Central memory CD8-positive, alpha-beta T cell (primary cell): ENCODE data around the gene TMEM95.

Source experiments
- ATAC-seq: fragments of 150-1000 bp; cut with Tn5 transposase; replicated peaks from 2 replicates; pipeline ENCODE4 v1.10.0; 2022; ENCODE audit warnings: mild to moderate bottlenecking, moderate FRiP score, moderate number of reproducible peaks; ENCODE audit not compliant: poor library complexity, severe bottlenecking; ENCODE audit errors: extremely low read depth
- DNase-seq, 2 donors: peaks; one replicate each; pipeline ENCODE4 v3.0.0; 2021; ENCODE audit warnings: low spot score in 2 of 2
- H3K27ac Mint-ChIP-seq: one replicate; pipeline ENCODE4 v1.8.0; 2022; ENCODE audit warnings: low read depth, mild to moderate bottlenecking, moderate library complexity, mixed read lengths
- H3K27me3 Mint-ChIP-seq: one replicate; pipeline ENCODE4 v1.8.0; 2022; ENCODE audit warnings: mixed read lengths
- H3K36me3 Mint-ChIP-seq: one replicate; pipeline ENCODE4 v1.8.0; 2022; ENCODE audit warnings: mild to moderate bottlenecking, moderate library complexity, mixed read lengths; ENCODE audit not compliant: insufficient read depth
- H3K4me1 Mint-ChIP-seq: one replicate; pipeline ENCODE4 v1.8.0; 2022; ENCODE audit warnings: mixed read lengths
- H3K4me3 Mint-ChIP-seq: one replicate; pipeline ENCODE4 v1.8.0; 2022; ENCODE audit warnings: mild to moderate bottlenecking, moderate library complexity, mixed read lengths
- H3K9me3 Mint-ChIP-seq: one replicate; pipeline ENCODE4 v1.8.0; 2022; ENCODE audit warnings: mixed read lengths

TMEM95 gene

DNA sequence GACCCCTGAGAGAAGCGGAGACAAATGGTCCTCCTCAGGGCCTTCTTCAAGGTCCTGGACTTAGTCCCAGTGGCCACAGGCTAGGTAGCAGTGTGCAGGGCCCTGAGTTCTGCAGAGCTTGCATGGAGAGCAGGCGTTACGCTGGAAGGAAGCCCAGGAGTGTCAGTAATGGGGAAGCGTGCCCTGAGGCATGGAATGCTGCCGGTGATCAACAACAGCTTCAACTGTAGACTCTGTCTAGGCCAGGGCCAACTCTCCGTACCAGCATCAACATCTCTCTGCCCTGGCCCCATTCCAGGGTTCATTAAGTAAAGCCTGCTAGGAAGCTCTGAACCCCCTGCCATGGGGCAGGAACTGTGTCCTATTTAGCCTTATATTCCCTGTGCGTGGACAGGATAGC lies 25.4 kb downstream of the TMEM95 start:
- Mint-ChIP-seq H3K4me1 (peaks cover 14% of the 10 kb centered on the region), H3K27ac (no peak overlapping the region), H3K27me3 (peaks cover 31% of the 10 kb centered on the region), H3K9me3 (no peaks in the 10 kb centered on the region), H3K36me3 (no peaks in the 10 kb centered on the region), H3K4me3 (no peak overlapping the region)
- DNase-seq (no peak), ATAC-seq (no peak)

DNA sequence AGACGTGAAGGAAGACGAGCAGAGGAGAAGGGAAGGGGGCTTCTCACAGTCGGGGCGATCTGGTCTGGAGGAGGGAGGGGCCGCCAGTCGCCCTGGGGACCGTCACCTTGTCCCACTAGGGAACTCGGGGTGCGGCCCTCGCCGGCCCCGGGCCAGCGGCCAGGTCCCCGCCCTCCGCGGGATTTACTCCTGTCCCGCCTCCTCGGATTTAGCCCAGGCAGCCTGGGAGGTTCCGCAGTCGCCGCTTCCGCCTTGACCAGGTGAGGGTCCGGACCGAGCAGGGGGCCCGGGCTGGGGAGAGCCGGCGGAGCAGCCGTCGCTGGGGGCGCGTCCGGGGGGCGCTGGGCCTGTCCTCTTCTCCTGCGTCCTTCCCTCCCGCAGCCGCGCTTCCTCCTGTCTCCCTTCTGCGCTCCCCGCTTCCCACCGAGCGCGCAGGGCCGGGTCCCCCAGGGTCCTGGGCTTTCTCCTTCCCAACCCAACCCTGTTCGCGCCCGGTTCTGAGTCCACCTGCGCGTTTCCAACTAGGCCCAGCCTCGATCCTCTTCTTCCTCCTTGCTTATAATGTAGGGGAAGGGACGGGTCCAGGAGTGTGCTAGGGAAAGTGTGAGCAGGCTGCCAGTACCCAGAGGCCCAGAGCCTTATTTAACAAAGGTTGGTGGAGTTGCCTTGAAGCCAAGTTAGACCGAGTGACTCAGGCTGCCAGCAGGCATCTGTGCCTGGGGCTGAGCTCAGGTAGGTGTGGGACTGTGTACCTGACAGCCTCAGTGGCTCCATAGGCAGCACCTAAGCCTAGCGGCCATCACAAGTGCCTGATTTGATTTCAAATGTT lies 26.1 kb downstream of the TMEM95 start, which contains the start of gene TNK1:
Gene TNK1 (plus strand): TSS at position 235 of the 829 bp plus-strand sequence. CDS start 1,838 bp downstream, outside the sequence.
- Mint-ChIP-seq H3K9me3 (no peaks in the 10 kb centered on the region), H3K27ac (no peak within 1 kb of the TSS), H3K4me1 (peaks cover 14% of the 10 kb centered on the region), H3K4me3 (no peak within 1 kb of the TSS), H3K36me3 (no peaks in the 10 kb centered on the region), H3K27me3 (peaks cover 31% of the 10 kb centered on the region)
- DNase-seq (no peak), ATAC-seq (no peak)

DNA sequence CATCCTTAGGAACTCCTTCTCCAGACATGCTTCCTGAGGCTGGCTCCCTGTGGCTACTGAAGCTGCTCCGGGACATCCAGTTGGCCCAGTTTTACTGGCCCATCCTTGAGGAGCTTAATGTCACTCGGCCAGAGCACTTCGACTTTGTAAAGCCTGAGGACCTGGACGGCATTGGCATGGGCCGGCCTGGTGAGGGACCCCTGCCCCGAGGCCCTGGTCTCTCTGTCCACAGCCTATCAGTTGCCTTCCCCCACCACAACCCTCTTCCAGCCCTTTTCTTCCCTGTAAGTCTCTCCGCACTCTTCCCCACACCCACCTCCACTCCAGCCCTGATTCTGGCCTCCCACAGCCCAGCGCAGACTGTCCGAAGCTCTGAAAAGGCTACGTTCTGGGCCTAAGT lies 27.9 kb downstream of the TMEM95 start:
- Mint-ChIP-seq H3K27ac (no peak overlapping the region), H3K4me1 (peaks cover 14% of the 10 kb centered on the region), H3K27me3 (peaks cover 31% of the 10 kb centered on the region), H3K9me3 (no peaks in the 10 kb centered on the region), H3K4me3 (peak overlapping the region; percentile 81), H3K36me3 (no peaks in the 10 kb centered on the region)
- ATAC-seq = no peak
- DNase-seq = no peak

DNA sequence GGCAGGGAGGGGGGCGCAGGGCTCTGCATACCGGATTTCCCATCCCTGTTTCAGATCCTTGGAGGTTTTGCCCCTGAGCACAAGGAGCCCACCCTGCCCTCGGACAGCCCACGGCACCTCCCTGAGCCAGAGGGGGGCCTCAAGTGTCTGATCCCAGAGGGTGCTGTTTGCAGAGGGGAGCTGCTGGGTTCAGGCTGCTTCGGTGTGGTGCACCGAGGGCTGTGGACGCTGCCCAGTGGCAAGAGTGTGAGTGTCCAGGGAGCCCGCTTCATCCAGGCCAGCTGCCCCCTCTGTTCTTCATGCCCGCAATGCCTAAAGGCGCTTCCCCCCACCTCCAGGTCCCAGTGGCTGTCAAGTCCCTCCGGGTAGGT lies 28.4 kb downstream of the TMEM95 start:
- Mint-ChIP-seq H3K4me1 (peaks cover 14% of the 10 kb centered on the region), H3K4me3 (peak overlapping the region; percentile 81), H3K27ac (no peak overlapping the region), H3K27me3 (peaks cover 31% of the 10 kb centered on the region), H3K9me3 (no peaks in the 10 kb centered on the region), H3K36me3 (peaks cover under 1% of the 10 kb centered on the region)
- DNase-seq (no peak), ATAC-seq (no peak)

DNA sequence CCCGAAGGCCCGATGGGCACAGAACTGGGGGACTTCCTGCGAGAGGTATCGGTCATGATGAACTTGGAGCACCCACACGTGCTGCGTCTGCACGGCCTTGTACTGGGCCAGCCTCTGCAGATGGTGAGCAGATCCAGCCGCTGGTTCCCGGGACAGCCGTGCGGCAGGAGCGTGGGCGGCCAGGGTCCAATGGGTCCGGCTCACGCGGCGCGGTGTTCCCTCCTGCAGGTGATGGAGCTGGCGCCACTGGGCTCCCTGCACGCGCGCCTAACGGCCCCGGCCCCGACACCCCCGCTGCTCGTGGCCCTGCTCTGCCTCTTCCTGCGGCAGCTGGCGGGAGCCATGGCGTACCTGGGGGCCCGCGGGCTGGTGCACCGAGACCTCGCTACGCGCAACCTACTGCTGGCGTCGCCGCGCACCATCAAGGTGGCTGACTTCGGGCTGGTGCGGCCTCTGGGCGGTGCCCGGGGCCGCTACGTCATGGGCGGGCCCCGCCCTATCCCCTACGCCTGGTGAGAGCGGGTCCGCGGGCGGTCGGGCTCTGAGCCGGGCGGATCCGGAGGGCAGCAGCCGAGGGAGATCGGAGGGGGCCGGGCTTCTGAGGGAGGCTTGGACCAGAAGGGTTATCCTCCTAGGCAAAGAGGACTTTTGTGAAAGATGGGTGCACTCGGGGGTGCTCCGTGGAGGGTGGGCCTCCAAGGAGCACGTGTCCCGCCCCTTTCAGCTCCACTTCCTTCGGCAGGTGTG lies 29.0 kb downstream of the TMEM95 start:
- peak overlapping the region; percentile 81 for H3K4me3 Mint-ChIP-seq
- H3K27me3 Mint-ChIP-seq = peaks cover 29% of the 10 kb centered on the region

DNA sequence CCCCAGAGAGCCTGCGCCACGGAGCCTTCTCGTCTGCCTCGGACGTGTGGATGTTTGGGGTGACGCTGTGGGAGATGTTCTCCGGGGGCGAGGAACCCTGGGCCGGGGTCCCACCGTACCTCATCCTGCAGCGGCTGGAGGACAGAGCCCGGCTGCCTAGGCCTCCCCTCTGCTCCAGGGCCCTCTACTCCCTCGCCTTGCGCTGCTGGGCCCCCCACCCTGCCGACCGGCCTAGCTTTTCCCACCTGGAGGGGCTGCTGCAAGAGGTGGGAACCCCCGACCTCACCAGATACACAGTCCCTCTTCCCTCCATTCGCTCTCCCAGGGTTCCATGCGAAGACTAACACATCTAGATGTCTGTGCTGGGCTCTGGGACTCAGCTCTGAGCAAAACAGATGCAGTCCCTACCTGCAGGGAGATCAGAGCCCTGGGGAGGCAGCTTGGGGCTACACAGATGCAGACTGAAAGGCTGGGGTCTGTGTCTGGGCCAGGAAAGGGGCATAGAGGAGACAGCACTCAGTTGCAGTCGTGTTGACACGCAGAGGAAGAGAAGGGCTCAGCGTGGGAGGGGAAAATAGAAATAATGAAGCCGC lies 29.6 kb downstream of the TMEM95 start:
- Mint-ChIP-seq H3K36me3 (peaks cover 2% of the 10 kb centered on the region), H3K27ac (peak overlapping the region; percentile 92), H3K4me3 (peak overlapping the region; percentile 81), H3K4me1 (peaks cover 15% of the 10 kb centered on the region), H3K27me3 (peaks cover 22% of the 10 kb centered on the region), H3K9me3 (no peaks in the 10 kb centered on the region)
- DNase-seq (no peak), ATAC-seq (no peak)

More for the DNA sequence above, 29.0 kb downstream of the TMEM95 start:
- ATAC-seq = peak; percentile 96
- H3K9me3 Mint-ChIP-seq = no peaks in the 10 kb centered on the region
- H3K4me1 Mint-ChIP-seq = peaks cover 14% of the 10 kb centered on the region
- DNase-seq = peak; percentile 65 to 69
- peaks cover 2% of the 10 kb centered on the region for H3K36me3 Mint-ChIP-seq
- H3K27ac Mint-ChIP-seq = peak overlapping the region; percentile 92

DNA sequence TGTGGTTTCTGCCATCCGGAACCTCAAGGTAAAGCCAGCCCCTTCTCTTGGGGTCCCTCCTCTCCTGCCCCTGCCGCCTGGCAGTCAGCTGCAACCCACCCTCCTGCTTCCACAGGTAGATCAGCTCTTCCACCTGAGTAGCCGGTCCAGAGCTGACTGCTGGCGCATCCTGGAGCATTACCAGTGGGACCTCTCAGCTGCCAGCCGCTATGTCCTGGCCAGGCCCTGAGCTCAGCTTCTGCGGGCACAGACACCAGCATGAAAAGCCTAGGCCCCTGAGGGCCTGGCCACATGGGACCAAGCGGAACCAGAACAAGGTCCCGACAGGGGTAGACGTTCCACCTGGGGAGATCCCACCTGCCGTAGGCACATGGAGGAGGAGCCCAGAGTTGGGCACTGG lies 33.9 kb downstream of the TMEM95 start:
- no peaks in the 10 kb centered on the region for H3K9me3 Mint-ChIP-seq
- no peak for DNase-seq
- no peak overlapping the region for H3K27ac Mint-ChIP-seq
- H3K36me3 Mint-ChIP-seq = peaks cover 14% of the 10 kb centered on the region
- no peak overlapping the region for H3K4me3 Mint-ChIP-seq
- H3K4me1 Mint-ChIP-seq = peaks cover 26% of the 10 kb centered on the region
- ATAC-seq = no peak
- no peaks in the 10 kb centered on the region for H3K27me3 Mint-ChIP-seq

DNA sequence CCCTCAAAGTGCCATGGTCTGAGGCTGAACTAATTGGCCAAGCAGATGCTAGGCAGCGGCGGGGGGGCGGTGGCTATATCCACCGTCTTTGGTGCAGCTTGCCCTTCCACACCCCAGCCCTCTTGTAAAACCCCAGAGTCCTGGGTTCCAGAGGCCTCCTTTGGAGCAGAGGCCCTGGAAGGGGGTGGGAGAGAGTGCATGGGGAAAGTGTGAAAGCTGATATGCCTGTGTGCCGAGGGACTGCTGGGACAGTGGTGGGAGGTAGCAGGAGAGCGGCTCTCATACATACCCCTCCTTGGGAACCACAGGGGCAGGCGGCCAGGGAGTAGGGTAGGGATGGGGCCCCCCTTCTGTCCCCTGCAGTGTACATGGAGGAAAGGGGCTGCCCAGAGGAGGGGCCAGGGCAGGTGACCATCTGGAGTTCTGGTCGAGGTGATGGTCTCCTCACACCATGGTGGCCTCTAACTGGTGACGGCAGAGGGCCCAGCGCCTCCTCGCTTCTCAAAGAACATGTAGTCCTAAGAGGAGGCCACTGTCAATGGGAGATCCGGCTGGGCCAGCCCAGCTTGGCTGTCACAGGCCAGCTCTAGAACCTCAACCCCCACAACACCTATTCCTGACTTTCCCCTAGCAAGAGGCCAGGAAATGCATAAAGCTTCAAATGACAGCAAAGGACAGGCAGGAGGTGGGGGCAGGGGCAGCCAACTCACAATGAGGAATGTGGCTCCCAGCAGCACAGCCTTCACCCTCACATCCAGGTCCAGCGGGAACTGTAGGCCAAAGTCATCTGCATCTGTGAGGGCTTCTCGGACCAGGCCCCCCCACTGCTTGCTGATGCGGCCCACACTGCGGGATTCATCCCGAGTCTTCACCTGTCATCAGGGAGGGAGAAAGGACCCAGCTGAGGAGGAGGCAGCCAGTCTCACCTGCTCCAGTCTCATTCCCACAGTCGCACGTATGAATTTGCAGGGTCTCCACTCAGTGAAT lies 35.3 kb downstream of the TMEM95 start:
- DNase-seq (no peak), ATAC-seq (no peak)
- Mint-ChIP-seq H3K27me3 (no peaks in the 10 kb centered on the region), H3K9me3 (no peaks in the 10 kb centered on the region), H3K4me1 (peaks cover 24% of the 10 kb centered on the region), H3K36me3 (peaks cover 16% of the 10 kb centered on the region), H3K27ac (no peak overlapping the region), H3K4me3 (no peak overlapping the region)

DNA sequence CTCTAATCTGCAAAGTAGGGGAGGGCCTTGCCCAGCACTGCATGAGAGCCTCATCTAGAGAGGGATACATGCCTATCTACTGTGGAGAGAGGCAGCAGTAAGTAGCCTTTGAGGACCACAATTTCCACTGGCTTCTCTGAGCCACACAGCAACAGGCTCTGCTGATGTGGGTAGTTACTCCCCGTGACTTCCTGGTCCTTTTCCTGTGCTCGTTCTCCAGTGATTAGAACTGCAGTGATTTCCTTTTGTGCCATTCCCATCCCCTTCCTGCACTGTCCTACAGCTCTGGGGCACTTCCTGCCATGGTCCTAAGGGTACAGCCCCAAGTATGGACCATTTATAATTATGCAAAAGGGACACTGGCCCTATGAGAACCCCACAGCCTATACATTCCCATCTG lies 36.4 kb downstream of the TMEM95 start:
- no peak overlapping the region for H3K27ac Mint-ChIP-seq
- peaks cover 16% of the 10 kb centered on the region for H3K36me3 Mint-ChIP-seq
- H3K9me3 Mint-ChIP-seq = no peaks in the 10 kb centered on the region
- H3K4me3 Mint-ChIP-seq = no peak overlapping the region
- no peaks in the 10 kb centered on the region for H3K27me3 Mint-ChIP-seq
- ATAC-seq (no peak), DNase-seq (no peak)
- peaks cover 30% of the 10 kb centered on the region for H3K4me1 Mint-ChIP-seq

DNA sequence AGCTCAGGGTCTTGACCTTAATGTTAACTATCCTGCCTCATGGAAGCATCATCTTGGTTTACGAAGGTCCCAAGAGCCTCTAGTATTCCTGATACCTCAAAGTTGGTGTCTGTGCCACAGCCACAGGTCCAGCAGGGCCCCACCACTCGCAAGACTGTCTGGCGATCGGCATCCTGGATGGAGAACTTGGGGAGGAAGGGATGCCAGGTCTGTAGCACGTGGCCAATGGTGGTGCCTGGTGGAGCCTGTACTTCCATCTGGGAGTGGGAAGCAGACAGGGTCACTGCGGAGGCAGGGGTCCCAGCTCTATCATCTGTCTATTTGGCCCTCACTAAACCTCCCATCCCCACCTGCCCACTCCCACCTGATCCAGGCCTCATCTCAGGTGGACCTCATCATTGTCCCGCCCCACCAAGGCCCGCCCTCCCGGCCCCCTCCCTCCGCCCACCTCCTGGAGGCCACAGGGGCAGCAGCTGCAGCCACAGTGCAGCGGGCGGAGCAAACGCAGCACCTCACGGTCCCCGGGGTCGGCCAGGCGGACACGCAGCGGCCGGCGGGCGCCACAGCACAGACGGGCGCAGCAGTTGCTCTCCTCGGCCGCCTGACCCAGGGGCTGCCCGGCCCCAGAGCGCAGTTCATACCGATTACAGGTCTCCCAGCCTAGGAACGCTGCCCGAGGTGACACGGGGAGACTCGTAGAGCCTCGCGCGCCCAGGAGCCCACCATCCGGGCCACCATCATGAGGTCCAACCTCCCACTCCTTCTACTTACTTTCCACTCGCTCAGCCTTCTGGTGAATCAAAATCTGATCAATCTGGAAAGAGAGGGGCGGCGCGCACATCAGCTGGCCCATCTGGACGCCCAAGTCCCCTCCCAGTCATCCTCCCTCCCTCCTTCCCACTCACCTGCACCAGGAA lies 38.0 kb downstream of the TMEM95 start:
- peaks cover 16% of the 10 kb centered on the region for H3K36me3 Mint-ChIP-seq
- H3K27me3 Mint-ChIP-seq = no peaks in the 10 kb centered on the region
- DNase-seq (no peak), ATAC-seq (no peak)
- peak overlapping the region; percentile 94 for H3K4me3 Mint-ChIP-seq
- peak overlapping the region; percentile 88 for H3K27ac Mint-ChIP-seq
- peaks cover 30% of the 10 kb centered on the region for H3K4me1 Mint-ChIP-seq
- H3K9me3 Mint-ChIP-seq = no peaks in the 10 kb centered on the region
